PFSK-1 (cell line): ENCODE results near the gene MGAT3.

Source experiments
- FOXP2 ChIP-seq: optimal IDR thresholded peaks from 2 replicates; pipeline ENCODE3; 2011; ENCODE audit warnings: borderline replicate concordance, control low read depth, inconsistent platforms; ENCODE audit not compliant: insufficient read depth; ENCODE audit errors: extremely low read length, extremely low read depth
- POLR2AphosphoS5 ChIP-seq: IDR thresholded peaks from 2 replicates; pipeline ENCODE4 v1.6.1; 2012; ENCODE audit warnings: low read depth, mild to moderate bottlenecking, control low read depth, low read length, moderate library complexity
- TAF1 ChIP-seq: IDR thresholded peaks from 2 replicates; pipeline ENCODE4 v1.6.1; 2012; ENCODE audit warnings: low read length, control low read depth, borderline replicate concordance; ENCODE audit not compliant: insufficient read depth
- TF ChIP-seq, protein P1 (sequence below), 2 experiments: IDR thresholded peaks; 2 replicates each; pipeline versions ENCODE4 v1.6.1 to v1.8.0; 2011 to 2012; ENCODE audit warnings: low read depth in 2 of 2, low read length in 2 of 2, control low read depth in 1 of 2, inconsistent platforms in 1 of 2, mild to moderate bottlenecking in 1 of 2, moderate library complexity in 1 of 2; ENCODE audit not compliant: insufficient read depth in 1 of 2

DNA sequence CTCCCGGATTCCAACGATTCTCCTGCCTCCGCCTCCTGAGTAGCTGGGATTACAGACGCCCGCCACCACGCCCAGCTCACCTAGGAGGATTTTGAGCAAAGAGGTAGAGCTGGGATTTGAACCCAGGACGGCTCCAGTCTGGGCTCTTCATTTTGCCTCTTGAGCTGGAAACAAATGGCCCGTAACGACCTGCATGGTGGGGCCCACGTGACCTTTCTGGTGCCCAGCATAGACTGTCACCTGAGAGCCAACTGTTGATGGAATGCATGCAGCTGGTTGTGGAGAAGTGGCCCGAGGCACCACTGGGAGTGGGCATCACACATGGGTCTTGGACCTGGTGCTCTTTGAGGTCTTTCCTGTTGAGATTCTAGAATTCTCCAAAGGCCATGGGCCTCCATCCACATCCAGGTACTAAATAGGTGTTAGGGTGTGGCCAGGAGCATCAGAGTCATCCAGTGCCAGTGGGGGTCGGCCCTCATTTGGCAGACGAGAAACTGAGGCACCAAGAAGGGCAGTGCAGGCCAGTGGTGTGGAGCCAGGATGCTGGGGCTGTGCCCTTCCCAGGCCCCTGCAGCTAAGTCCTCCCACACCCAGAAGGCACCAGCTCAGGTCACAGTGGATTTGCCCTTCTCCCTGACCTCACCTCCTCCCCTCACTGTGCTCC lies 67.4 kb downstream of the MGAT3 start:
- TF ChIP-seq POLR2AphosphoS5: peak; percentile 40
- TF ChIP-seq TAF1: no peak; the same call in 1 of the 2 replicates
- no peak for TF ChIP-seq FOXP2
- TF ChIP-seq, protein P1, sequence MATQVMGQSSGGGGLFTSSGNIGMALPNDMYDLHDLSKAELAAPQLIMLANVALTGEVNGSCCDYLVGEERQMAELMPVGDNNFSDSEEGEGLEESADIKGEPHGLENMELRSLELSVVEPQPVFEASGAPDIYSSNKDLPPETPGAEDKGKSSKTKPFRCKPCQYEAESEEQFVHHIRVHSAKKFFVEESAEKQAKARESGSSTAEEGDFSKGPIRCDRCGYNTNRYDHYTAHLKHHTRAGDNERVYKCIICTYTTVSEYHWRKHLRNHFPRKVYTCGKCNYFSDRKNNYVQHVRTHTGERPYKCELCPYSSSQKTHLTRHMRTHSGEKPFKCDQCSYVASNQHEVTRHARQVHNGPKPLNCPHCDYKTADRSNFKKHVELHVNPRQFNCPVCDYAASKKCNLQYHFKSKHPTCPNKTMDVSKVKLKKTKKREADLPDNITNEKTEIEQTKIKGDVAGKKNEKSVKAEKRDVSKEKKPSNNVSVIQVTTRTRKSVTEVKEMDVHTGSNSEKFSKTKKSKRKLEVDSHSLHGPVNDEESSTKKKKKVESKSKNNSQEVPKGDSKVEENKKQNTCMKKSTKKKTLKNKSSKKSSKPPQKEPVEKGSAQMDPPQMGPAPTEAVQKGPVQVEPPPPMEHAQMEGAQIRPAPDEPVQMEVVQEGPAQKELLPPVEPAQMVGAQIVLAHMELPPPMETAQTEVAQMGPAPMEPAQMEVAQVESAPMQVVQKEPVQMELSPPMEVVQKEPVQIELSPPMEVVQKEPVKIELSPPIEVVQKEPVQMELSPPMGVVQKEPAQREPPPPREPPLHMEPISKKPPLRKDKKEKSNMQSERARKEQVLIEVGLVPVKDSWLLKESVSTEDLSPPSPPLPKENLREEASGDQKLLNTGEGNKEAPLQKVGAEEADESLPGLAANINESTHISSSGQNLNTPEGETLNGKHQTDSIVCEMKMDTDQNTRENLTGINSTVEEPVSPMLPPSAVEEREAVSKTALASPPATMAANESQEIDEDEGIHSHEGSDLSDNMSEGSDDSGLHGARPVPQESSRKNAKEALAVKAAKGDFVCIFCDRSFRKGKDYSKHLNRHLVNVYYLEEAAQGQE (IDR thresholded peaks at IDR 0.05; ENCODE audit: insufficient read depth in 1 of 2, low read depth in 2 of 2, low read length in 2 of 2): no peak
